ENCODE results near the gene PPM1H.

Gene PPM1H

DNA sequence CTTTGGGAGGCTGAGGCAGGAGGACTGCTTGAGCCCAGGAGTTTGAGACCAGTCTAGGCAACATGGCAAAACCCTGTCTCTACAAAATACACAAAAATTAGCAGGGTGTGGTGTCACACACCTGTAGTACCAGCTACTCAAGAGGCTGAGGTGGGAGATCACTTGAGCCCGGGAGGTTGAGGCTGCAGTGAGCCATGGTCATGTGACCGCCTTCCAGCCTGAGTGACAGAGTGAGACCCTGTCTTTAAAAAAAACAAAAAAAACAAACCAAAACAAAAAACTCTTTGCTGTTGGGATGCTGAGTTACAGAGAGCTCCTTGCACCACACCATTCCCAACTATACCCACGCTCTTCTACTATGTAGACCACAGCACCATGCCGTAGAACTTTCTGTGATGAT, 221.2 kb downstream of the PPM1H start:
- DNase-seq (ENCODE audit: low read depth): no peak

DNA sequence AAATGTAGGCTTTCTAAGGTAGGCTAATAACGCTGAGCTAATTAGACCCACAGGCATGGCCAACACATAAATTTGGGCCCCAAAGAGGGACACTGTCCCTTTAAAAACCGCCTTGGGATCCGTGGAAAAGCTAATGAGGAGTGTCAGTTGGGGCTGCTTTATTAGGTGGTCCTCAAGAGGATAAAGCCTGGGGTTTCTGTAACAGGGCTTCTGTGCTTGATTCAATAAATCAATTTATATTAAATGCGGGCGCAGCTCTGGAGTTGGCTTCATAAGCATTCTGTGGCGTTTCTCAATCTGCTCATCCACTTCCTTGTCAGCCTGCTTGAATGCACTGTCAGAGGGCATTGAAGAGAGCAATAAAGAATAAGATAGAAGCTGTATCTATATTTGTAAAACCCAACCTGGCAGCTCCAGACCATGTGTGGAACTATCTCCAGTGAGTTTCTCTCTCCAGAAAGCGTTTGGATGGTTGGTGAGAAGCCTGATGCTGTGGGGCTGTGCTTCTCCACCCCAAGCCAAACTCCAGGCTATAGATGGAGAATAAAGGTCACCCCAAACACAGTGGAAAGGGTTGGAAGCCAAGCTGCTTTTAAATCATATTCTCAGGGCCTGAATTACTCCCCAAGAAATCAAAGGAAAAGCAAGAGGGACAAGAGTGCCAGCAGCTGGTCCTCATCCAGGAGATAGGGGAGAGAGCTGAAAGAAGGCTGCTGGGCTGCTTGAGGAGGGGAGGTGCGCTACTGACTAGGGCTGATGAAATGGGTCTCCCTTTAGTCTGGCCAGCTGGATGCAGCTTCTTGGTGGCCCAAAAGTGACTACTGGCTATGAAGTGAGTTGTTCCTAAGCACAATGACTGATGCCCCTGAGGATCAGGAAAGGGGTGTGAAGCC, 222.0 kb downstream of the PPM1H start:
- DNase-seq (ENCODE audit: low read depth): no peak

DNA sequence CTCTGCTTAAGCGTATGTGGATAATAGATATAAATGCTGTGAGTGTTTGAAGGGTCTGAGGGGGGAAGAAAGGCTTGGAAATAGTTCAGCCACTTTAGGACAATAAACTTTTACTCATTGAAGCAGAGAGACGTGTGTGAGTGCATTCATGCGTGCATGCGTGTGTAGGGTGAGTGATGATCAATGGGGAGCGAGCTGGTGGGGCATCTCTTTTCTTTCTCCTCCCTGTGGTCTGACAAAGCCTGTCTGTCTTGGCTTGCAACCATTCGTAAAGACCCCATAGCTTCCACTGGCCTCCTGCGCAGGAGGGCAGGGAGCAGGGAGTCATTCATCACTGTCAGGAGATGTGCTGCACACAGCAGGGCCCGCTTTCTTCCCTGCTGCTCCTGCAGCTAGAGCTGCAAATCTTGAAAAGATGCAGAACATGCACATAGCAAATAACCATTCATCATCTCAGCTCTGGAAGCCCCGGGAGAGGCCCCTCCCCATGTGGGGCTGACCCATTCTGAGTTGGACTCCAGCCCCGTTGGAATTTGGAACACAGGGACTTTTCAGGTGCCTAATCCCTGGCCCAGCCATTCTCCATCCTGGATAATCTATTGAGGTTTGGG, 223.2 kb downstream of the PPM1H start:
- no peak for DNase-seq (ENCODE audit: low read depth)

DNA sequence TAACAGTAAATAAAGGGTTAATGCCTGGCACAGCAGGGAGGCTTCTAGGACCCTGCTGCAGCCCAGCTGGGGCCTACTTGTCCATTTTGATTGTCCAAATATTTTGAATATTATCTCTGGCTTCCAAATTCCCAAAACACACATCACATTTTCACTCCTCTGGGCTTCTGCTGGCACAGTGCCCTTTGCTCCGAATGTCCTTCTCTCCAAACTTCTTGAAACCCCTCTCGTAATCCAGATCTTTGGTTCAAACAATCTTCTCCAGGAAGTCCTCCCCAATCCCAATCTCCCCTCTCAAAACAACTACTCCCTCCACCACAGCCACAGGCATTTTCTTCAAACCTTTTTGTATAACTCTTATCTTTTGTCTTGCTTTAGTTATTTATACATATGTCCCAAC, 225.6 kb downstream of the PPM1H start:
- no peak for DNase-seq (ENCODE audit: low read depth)

DNA sequence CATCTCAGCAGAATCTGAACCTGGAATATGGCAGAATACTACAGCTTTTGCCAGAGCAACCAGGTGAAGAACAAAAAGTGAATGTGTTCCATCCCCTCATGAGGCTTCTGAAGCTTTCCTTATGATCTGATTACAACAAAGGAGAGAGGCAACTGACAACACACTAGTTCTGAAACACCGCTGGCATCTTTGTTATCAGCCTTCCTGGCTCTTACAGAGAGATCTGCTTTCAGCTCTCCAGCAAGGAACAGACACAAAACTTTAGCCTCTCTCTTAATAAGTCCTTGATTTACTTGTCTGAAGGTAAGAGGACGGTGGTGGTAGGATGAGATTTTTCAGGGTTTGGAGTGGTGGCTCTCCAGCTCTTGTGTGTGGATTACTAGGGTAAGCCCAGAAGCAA, 227.0 kb downstream of the PPM1H start:
- no peak for DNase-seq (ENCODE audit: low read depth)

DNA sequence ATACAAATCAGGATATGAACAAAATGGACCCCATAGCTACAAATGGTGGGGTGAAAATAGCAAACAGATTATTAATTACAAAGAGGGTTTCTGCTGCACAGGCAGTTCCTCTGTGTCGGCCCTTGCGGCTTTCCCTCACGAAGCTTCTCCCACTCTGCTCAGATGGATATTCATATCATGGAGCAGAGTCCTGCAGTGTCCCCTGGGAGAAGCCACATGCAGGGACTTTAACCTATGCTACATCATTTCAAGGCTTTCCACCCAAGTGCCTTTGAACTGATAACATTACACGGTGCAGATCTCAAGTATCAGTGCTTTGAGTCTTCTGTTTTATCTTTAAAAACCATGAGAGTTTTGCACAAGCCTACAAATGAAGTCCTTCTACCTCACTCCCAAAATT, 229.1 kb downstream of the PPM1H start:
- DNase-seq (ENCODE audit: low read depth): no peak

DNA sequence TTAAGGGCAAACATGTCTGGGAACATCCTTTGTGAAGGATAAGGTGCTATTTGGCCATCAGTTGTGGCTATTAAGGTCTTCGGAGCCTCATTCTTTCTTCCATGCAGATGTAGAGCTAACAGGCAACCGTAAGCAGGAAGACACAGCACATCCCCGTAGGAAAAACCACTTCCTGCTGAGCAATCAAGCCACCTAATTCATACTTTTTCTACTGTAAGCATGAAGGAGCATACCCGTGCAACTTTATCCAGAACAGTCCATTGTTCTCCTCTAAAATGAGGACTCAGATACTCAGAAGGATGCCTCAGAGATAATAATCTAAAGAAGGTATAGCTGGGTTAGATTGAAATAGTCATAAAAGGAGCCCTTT, 232.0 kb downstream of the PPM1H start:
- no peak for DNase-seq (ENCODE audit: low read depth)

DNA sequence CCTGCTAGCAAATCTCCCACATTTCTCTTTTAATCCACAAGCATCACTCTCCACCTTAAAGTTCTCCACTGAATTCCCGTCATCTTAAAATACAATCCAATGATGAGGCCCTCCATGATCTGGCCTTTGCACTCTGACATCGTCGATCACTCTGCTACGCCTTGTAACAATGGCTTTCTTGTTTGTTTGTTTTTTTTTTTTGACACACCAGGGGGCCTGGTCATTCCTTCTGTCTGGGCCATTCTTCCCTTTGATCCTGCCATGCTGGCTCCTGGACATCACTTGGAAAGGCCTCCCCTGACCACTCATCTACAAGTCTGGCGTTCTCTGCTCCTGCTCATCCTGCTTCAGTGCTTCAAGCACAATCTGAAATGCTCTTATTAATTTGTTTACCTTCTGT, 233.5 kb downstream of the PPM1H start:
- DNase-seq (ENCODE audit: low read depth): no peak

DNA sequence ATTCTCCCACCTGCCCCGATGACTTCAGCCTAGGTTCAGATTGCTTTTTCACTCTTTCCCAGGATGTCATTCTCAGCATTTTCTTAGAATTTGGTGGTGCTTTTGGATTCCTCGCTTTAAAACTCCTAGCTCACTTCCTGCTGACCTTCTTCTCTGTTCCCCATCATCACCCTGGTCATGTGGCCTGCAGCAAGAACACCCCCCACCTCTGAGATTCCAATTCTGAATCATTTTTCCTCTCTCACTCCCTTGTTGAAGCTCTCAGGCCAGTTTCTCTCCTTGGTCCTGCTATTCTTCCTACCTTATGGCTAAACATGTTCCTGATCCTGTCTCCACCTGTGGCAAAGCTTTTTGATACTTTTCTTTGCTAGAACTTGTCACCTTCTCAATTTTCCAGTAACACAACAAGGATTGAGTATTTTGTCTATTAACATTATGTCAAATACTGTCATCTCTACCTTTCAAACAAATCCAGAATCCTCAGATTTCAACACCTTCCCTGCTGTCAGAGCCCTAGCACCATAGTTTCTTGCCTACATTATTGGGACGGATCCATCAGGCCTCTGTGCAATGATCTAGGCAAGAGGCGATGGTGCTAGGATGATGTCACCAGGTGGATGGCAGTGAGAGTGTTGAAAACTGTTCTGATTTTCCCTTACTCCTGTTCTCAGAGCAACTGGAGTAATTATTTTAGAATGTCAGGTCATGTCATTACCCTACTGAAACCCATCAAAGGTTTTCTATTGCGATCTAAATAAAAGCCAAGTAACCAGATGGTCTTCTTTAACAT, 234.7 kb downstream of the PPM1H start:
- DNase-seq (ENCODE audit: low read depth): no peak

DNA sequence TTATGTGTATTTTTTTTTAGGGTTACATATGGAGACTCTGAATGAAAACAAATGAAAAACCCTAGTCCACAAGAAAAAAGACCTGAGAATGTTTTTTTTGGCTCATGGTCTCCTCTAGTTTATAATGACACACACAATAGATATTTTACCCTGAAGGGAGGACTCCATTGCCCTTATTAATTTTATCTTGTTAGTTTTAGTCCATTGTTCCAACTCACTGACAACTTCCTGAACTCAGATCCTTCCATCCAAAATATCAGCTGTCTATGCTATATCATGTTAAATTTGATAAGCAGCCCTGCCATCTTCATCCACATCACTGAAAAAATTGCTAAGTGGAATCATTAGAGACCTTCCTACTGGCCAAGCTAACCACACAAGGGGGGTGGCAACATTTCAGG, 236.2 kb downstream of the PPM1H start:
- DNase-seq (ENCODE audit: low read depth): no peak

DNA sequence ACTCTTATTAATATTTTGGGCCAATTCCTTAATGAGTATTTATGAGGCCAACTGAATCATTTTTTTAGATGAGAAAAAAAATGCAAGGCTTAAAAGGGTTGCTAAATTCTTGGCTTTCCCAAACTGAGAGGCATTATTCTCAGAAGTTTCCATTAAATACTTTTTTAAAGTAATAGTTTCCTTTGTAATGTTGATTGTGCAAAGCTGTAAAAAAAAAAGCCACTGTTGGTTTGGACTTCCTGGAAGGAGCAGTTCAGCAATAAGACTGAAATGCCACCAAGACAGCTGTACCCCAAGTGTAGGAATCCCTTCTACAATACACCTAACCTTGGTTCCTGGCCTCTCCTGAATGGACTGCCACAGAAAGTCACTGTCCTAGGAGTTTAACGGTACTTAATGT, 237.1 kb downstream of the PPM1H start:
- no peak for DNase-seq (ENCODE audit: low read depth)

DNA sequence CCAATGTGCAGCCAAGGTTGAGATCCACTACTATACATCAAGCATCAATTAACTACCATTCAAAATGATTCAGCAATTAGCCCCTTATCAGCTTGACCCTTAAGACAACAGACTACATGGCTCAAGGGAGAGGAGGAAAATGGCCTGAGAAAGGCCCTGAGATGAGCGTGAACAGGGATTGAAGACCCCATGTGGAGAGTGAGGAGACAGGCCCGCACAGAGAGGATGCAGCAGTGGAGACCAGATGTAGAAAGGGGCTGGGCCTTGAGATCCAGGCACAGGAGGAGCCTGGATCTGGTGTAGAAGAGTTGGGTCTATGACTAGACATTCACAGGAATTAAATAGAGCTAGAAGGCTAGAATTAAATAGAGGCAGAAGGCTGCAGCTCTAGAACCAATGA, 239.3 kb downstream of the PPM1H start:
- no peak for DNase-seq (ENCODE audit: low read depth)

DNA sequence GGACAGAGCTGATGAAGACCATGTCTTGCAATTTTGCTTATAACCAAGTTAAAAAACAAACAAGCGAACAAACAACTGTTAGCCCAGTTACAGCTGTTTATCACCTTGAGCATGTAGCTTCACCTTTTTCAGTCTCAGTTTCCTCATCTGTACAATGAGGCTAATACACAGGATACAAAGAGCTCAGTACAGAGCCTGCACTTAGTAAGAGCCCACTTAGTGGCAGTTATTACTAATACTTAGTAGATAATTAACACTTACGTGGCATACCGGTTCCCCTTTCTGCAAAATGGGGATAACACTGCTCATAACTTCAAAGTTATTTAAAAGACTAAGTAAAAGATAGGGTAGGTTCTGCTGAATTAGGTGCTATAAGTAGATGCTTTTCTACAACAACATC, 240.3 kb downstream of the PPM1H start:
- DNase-seq (ENCODE audit: low read depth): no peak

DNA sequence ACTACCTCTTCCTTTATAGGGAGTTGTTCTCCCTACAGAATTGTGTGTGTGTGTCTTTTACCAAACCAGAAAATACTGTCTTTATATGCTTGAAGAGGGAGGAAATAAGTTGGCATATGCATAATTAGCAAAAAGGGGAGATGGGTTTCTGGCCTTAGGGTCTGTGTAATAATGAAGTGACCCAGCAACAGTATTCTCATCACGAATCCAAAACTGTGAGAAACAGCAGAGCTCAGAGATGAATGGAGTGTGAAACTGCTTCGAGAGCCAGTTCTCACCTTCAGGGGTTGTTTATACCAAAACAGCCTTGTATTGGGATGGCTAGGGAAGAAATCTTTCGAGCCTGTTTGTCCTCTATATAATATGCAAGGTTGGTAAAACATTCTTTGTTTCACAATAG, 240.8 kb downstream of the PPM1H start:
- no peak for DNase-seq (ENCODE audit: low read depth)

DNA sequence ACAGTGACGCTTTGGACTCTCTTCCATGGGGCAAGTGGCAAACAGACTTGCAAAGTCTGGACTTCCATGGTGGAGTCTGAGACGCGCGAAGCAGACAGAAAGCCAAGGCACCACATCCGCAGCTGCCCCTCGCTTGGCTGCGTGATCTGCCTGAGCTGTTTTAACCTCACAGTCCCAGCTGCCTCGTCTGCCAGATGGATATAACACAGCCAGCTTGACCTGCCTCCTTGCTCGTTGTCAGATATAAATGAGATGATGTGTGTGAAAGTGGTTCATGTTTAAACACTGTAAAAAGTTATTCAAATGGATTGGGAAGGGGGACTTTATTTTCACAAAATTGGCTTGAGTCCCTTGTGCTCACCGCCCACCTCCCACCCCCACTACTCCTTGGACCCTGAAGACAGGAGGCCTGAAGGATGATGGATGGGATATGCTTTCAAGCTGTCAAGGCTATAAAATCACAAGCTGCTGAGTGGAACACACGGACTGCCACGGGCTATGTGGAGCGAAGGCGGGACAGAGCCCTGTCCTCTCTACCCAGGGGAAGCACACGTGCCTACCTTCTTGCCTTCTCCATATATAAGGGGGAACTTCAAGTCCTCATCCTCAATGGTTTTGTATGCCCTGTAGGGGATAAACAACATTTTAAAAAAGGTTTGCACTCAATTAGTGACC, 241.4 kb downstream of the PPM1H start:
- no peak for DNase-seq (ENCODE audit: low read depth)

DNA sequence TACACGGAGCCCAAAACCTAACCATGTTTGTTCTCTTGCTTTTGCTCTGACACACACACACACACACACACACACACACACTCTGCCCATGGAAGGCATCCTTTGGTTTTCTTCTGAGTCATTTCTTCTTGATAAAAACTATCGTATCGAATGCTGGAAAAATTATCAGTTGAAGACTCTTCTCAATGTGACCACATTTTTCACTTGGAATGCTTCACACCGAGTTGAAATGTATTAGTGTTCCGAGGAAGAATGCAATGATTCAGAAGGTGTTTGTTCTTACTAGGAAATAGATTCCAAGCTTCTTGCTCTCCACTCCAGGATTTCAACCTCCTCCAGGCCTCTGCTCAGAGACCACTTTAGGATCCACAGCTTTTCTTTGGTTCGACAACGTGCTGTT, 242.1 kb downstream of the PPM1H start:
- no peak for DNase-seq (ENCODE audit: low read depth)

DNA sequence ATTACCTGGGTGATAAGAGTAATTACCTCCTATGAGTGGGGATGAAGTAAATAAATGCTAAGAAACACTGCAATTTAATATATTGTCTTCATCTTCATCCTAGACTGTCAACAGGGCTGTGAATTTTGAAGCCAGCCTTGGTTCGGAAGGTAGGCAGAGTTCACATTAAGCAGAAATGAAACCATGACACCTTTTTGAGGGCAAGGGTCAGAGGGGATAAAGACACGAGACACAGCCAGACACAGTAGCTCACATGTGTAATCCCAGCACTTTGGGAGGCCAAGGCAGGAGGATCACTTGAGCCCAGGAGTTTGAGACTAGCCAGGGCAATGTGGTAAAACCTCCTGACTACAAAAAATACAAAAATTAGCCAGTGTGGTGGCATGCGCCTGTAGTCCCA, 243.6 kb downstream of the PPM1H start:
- no peak for DNase-seq (ENCODE audit: low read depth)

DNA sequence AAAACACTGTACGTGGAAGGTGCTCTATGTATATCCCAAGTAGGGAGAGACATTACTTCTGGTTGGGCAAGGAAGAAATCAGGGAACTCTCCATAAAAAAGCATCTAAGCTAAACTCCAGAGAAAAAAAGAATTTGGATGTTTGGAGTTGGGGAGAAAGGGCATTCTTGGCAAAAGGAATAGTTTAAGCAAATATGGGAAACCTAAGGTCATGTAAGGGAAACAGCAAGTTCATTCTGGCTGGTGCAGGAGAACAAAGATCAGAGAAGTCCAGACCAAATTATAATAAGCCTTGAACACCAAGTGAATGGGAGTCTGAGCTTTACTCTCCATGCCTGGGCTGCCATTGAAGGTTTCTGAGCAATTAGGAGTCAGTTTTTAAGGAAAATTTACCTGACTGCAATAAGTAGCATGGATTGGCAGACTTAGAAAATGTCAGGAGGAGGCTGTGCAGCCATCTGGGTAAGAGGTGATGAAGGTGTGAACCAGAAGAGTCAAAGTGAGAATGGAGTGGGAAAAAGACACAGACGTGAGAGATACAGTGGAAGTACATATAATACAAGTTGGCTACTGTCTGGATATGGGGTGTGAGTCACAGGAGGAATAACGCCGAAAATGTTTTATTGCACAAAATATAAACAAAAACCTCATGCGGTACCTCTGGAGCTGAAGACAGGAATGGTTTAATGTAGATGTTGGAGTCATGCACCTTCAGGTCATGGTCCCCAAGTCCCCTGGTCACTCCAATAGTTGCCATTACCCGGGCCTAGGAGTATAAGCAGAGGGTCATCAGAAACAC, 245.7 kb downstream of the PPM1H start:
- DNase-seq (ENCODE audit: low read depth): no peak

DNA sequence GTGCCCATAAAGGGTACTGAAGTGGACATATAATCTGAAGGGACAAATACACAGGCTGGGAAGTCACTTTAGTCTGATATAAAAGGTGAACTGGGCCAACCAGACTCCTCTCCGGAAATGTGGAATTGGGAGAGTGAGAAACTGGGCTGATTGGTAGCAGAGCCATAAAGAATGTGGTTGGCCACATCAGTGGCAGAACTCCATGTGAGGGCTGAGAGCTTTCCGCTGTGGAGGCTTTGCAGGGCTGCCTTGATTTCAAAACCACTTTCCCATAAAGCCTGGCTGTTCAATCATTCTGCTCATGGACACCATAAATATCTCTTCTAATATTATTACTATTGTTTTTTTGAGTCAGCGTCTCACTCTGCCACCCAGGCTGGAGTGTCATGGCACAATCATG, 248.0 kb downstream of the PPM1H start:
- no peak for DNase-seq (ENCODE audit: low read depth)

DNA sequence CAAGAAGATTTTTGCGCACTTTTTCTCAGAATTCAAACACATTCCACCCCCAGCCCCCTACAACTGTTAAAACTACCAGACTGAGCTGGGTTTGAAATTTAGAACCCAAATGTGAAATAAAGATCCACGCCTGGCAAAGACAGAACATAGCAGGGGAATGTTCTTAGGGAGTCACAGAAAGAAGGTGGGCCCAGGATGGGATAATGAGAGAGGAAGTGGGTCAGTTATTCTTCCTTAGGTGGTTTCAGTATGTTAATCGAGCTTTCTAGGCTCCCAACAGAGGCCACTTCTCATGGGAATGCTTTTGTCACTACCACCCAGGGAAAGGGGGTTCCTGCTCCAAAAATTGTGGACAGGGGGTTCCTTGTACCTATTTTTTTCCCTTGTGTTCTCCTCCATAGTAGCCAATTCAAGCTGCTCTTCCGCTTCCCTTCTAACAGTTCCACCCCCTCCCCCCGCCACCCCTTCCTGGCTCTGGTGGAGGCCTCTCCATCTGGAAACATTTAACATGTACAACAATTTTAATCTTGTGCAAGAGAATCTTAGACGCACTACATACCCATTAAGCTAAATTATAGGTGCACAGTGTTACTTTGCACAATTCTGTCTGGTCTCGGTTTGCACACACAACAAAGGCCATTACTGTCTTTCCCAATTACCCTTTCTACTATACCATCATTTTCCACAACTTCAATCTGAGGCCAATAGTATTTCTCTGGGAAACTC, 250.2 kb downstream of the PPM1H start:
- no peak for DNase-seq (ENCODE audit: low read depth)

Measured in activated T-cell treated with anti-CD3 and anti-CD28 coated beads for 1 hour (primary cell).